GM12891 (cell line): ENCODE measurements around the gene GNAQ.

ENCODE experiments used
- POLR2A ChIP-seq: IDR thresholded peaks from 2 replicates; pipeline ENCODE4 v1.6.1; 2011; ENCODE audit warnings: low read depth, low read length, control low read depth
- POLR2AphosphoS5 ChIP-seq: IDR thresholded peaks from 2 replicates; pipeline ENCODE4 v1.6.1; 2011; ENCODE audit warnings: low read depth, low read length, control low read depth
- TAF1 ChIP-seq: IDR thresholded peaks from 2 replicates; pipeline ENCODE4 v1.6.1; 2011; ENCODE audit warnings: low read depth, low read length, control low read depth

DNA sequence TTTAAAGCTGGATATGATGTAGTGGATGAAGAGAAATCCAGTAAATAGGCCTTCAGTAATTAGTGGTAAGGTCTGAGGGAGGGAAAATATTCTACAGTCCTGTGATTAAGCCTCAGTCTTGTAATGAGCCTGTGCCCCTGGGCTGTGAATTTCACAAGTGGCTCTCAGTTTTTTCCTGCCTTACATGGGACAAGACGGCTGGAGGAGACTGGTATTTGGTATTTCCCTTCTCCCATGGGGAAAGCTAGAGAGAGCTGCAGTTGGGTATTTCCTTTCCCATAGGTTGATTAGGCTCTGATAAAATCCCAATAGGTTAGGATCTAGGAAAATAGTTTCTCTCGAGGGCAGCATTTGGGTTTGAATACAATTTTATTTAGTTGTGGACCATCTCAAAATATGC is 321.3 kb downstream of the GNAQ start:
- TF ChIP-seq POLR2AphosphoS5 (no peak), POLR2A (no peak), TAF1 (no peak)
